Mesothelial cell of epicardium (in vitro differentiated cells): ENCODE results near the gene LRRK1. TPM values are rescaled to one million over a fixed set of nuclear protein-coding genes. Genes with fewer than 3 reads are reported as not detected.

Experiments used
- DNase-seq, 2 experiments: peaks; one replicate each; pipeline ENCODE4 v3.0.0; 2021; ENCODE audit warnings: low spot score in 2 of 2; ENCODE audit not compliant: unreplicated experiment in 2 of 2
- H3K27ac Mint-ChIP-seq: 2 replicates; pipeline ENCODE4 v1.8.0; 2021; ENCODE audit warnings: mixed read lengths
- H3K27me3 Mint-ChIP-seq: 2 replicates; pipeline ENCODE4 v1.8.0; 2021; ENCODE audit warnings: low read depth, mixed read lengths
- H3K36me3 Mint-ChIP-seq: 2 replicates; pipeline ENCODE4 v1.8.0; 2021; ENCODE audit warnings: mixed read lengths
- H3K4me1 Mint-ChIP-seq: 2 replicates; pipeline ENCODE4 v1.8.0; 2021; ENCODE audit warnings: mixed read lengths
- H3K4me3 Mint-ChIP-seq: 2 replicates; pipeline ENCODE4 v1.8.0; 2021; ENCODE audit warnings: mild to moderate bottlenecking, moderate library complexity, mixed read lengths
- H3K9me3 Mint-ChIP-seq: 2 replicates; pipeline ENCODE4 v1.8.0; 2021; ENCODE audit warnings: mixed read lengths
- total RNA-seq: library from RNA; stranded (reverse); gene quantifications from 3 replicates; pipeline ENCODE4 v1.2.1, GENCODE V29; 2021
- TF ChIP-seq, protein P1 (sequence below): fragments of 200-600 bp; sonication (generic); IDR thresholded peaks from one replicate; pipeline ENCODE4 v1.5.0; 2021; ENCODE audit warnings: antibody characterized with exemption; ENCODE audit not compliant: unreplicated experiment

The LRRK1 gene
- total RNA-seq, 1 donor from 2014 or later = 2.3 TPM

DNA sequence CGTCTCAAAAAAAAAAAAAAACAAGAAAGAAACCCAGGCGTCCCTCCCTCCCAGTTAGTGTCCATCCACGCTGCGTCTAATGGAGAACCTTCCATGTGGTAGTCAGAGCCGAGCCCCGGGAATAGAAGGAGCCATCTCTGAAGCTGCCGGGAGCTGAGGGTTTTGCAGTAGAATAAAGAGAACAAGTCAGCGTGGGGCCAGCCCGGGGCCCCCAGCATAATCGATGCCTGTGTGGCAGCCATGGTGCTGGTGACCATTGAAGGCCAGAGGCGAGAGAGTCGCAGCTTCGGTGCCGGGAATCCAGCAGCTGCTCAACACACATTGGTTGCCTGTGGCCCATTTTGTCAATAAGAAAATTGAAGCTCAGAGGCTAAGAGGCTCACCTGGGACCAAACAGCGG, 181.0 kb downstream of the LRRK1 start:
- peaks cover 4% of the 10 kb centered on the region for H3K9me3 Mint-ChIP-seq
- H3K27ac Mint-ChIP-seq = no peak overlapping the region
- DNase-seq = no peak
- peaks cover 3% of the 10 kb centered on the region for H3K27me3 Mint-ChIP-seq
- TF ChIP-seq, protein P1, sequence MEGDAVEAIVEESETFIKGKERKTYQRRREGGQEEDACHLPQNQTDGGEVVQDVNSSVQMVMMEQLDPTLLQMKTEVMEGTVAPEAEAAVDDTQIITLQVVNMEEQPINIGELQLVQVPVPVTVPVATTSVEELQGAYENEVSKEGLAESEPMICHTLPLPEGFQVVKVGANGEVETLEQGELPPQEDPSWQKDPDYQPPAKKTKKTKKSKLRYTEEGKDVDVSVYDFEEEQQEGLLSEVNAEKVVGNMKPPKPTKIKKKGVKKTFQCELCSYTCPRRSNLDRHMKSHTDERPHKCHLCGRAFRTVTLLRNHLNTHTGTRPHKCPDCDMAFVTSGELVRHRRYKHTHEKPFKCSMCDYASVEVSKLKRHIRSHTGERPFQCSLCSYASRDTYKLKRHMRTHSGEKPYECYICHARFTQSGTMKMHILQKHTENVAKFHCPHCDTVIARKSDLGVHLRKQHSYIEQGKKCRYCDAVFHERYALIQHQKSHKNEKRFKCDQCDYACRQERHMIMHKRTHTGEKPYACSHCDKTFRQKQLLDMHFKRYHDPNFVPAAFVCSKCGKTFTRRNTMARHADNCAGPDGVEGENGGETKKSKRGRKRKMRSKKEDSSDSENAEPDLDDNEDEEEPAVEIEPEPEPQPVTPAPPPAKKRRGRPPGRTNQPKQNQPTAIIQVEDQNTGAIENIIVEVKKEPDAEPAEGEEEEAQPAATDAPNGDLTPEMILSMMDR = no peak
- H3K4me3 Mint-ChIP-seq = no peak overlapping the region
- no peaks in the 10 kb centered on the region for H3K36me3 Mint-ChIP-seq
- peaks cover 4% of the 10 kb centered on the region for H3K4me1 Mint-ChIP-seq

DNA sequence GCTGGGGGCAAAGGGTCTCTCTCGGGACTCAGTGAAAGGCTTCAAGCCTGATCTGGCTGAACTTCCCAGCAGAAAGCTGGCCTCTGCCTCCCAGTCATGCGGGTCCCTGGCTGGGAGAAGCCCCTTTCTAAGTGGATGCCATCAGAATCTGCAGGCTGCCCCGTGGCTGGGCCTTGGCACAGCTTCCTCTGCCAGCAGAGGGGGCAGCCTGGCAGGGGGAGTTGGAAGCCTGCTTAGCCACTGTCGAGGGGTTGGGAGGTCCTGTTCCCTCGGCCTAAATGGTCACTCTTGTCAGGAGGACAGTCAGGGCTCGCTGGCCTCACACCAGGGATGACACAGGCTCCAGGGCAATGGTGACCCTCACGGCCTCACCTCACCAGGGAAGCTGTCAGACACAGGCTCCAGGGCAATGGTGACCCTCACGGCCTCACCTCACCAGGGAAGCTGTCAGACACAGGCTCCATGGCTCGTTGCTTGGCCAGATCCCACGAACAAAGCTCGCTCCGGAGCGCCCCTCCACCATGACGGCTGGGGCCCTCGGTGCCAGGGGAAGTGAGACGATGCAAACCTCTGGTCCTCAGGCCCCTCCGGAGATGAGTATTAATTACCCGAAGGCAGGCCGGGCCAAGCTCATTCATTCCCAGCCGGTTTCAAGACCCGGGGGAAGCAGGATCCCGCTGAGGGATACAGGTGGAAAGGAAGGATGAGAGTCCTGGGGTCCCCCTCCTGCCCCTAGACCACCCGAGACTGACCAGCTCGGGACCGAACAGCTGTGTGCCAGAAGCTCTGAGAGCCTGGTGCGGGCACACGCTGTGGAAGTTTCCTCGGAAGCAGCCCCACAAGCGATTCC, 181.7 kb downstream of the LRRK1 start:
- Mint-ChIP-seq H3K27me3 (peaks cover 3% of the 10 kb centered on the region), H3K4me3 (no peak overlapping the region), H3K9me3 (peaks cover 4% of the 10 kb centered on the region), H3K4me1 (peaks cover 11% of the 10 kb centered on the region), H3K27ac (no peak overlapping the region), H3K36me3 (no peaks in the 10 kb centered on the region)
- TF ChIP-seq, protein P1 = no peak
- DNase-seq = no peak

DNA sequence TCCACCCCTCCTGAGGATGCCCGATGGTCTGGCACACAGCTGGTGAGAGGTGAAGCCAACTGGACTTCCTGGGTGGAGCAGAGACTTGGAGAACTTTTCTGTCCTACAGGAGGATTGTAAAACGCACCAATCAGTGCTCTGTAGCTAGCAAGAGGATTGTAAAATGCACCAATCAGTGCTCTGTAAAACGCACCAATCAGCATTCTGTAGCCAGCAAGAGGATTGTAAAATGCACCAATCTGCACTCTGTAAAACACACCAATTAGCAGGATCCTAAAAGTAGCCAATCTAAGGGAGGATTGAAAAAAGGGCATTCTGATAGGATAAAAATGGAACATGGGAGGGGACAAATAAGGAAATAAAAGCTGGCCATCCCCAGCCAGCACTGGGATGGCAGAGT, 182.5 kb downstream of the LRRK1 start:
- Mint-ChIP-seq H3K27me3 (no peaks in the 10 kb centered on the region), H3K36me3 (no peaks in the 10 kb centered on the region), H3K9me3 (peaks cover 4% of the 10 kb centered on the region), H3K4me1 (peaks cover 16% of the 10 kb centered on the region), H3K27ac (no peak overlapping the region), H3K4me3 (no peak overlapping the region)
- no peak for DNase-seq
- TF ChIP-seq, protein P1 = no peak

DNA sequence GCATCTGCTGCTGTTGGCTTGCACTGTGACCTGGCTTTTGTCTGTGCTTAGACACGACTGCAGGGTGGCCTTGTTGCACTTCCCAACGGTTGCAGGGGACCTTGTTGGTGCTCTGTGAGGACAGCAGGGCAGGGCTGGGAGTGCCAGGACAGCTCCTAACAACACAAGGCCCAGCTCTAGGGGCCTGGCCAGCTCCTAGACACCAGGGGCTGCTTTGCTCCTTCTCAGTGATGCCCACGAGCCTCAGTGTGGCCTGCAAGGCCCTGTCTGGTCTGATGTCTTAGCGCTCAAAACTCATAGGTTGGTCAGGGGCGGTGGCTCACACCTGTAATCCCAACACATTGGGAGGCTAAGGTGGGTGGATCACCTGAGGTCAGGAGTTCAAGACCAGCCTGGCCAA, 183.6 kb downstream of the LRRK1 start:
- H3K4me1 Mint-ChIP-seq = peaks cover 16% of the 10 kb centered on the region
- H3K27me3 Mint-ChIP-seq = no peaks in the 10 kb centered on the region
- H3K36me3 Mint-ChIP-seq = no peaks in the 10 kb centered on the region
- H3K27ac Mint-ChIP-seq = no peak overlapping the region
- DNase-seq = no peak
- no peak overlapping the region for H3K4me3 Mint-ChIP-seq
- TF ChIP-seq, protein P1 = no peak
- H3K9me3 Mint-ChIP-seq = peaks cover 4% of the 10 kb centered on the region

DNA sequence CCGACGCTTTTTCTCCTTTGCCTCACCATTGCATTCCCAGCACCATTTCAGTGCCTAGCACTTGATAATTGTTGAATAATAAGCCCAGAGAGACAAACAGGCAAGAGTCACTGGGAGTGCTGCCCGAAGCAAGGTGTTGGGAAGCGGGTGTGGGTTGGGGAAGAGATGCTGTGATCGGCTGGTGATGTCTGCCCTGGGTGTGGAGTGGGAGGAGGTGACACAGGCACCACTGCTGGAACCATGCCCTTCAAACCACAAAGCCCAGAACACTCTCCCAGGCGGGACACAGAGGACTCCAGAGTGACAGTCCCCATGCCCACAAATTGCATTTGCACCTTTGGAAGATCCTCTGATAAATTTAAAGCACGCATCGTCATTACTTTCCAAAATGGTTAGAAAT, 184.4 kb downstream of the LRRK1 start:
- Mint-ChIP-seq H3K36me3 (no peaks in the 10 kb centered on the region), H3K27ac (no peak overlapping the region), H3K9me3 (peaks cover 4% of the 10 kb centered on the region), H3K4me3 (no peak overlapping the region), H3K4me1 (peaks cover 16% of the 10 kb centered on the region), H3K27me3 (no peaks in the 10 kb centered on the region)
- TF ChIP-seq, protein P1 = no peak
- DNase-seq = no peak
